ENCODE data around the gene SORT1. TPM values are rescaled to one million over a fixed set of nuclear protein-coding genes. Genes with fewer than 3 reads are reported as not detected.

SORT1 gene
- total and polyA plus RNA-seq, 2 of the 8 experiments (the other 6 are each of a cell fraction or from before 2014, with no cell fraction given): 18.7 to 69.6 TPM

DNA sequence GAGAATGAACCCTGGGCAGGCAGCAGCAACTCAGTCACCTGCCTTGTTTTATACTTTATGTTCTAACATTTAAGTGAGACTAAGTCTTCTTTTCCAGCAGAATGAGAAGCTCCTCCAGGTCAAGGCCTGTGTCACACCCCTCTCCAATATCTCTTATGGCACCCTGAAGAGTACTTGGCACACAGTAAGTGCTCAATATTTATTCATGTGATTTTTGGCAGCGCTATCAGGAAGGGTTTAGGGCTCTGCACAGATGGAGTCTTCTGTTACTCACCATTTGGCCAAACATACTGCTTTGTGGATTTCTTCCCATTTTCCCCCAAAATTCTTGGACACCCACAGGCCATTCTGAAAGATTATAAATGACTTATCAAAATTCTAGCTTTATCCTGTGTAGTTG, 47.1 kb downstream of the SORT1 start (continued):
- TF ChIP-seq TAF7 (optimal IDR thresholded peaks at IDR 0.05; ENCODE audit: borderline replicate concordance, low read depth, low read length): no peak
- TF ChIP-seq SP4 (IDR thresholded peaks at IDR 0.05; ENCODE audit: low read length): no peak
- TF ChIP-seq BRCA1 (IDR thresholded peaks at IDR 0.05; ENCODE audit: low read depth, low read length): no peak
- no peak for TF ChIP-seq POLR2AphosphoS5 (IDR thresholded peaks at IDR 0.05; ENCODE audit: low read depth, low read length)
- TF ChIP-seq FOSL1 (IDR thresholded peaks at IDR 0.05; ENCODE audit: insufficient read depth, low read depth, low read length): no peak
- TF ChIP-seq CHD1 (IDR thresholded peaks at IDR 0.05; ENCODE audit: low read depth, low read length): no peak
- no peak for TF ChIP-seq USF2 (IDR thresholded peaks at IDR 0.05; ENCODE audit: low read length)
